HG02763 (cell line): ENCODE measurements around the gene ARHGAP25.

Experiments
- ATAC-seq: cut with Tn5 transposase; IDR thresholded peaks from one replicate; pipeline ENCODE4 v1.9.1; 2021; ENCODE audit warnings: mild to moderate bottlenecking, moderate library complexity; ENCODE audit not compliant: unreplicated experiment

The ARHGAP25 gene

DNA sequence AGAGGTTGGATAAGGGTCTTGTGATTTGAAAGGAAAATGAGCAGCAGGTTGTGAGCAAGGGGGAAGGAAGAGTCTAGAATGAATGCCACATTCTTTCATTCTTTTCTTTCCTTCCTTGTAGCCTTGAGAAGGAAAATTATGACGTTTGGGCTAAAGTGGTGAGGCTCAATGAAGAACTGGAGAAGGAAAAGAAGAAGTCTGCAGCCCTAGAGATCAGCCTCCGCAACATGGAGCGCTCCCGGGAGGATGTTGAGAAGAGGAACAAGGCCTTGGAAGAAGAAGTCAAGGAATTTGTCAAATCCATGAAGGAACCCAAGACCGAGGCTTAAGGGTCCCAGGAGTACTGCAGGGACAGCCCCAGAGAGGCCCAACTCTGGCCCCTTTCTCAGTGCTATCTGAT is 91.3 kb downstream of the ARHGAP25 start:
- no peak for ATAC-seq

DNA sequence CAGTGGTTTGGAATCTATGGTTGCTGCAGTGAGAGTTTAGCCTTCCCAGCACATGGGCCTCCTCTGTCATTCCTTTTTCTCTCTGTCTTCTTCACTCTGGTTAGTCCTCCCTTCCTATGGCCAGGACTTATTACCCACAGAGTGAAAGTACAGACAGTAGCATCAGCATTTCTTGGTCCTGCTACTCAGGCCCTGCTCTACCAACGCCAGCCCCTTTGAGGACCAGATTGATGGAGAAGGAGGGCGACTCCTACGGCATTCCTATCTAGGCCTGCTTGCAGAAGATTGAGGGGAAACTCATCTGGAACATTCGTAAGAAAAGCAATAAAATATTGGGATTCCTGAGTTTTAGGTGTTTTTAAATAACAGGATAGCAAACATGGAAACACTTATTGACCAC is 93.1 kb downstream of the ARHGAP25 start:
- ATAC-seq: no peak

DNA sequence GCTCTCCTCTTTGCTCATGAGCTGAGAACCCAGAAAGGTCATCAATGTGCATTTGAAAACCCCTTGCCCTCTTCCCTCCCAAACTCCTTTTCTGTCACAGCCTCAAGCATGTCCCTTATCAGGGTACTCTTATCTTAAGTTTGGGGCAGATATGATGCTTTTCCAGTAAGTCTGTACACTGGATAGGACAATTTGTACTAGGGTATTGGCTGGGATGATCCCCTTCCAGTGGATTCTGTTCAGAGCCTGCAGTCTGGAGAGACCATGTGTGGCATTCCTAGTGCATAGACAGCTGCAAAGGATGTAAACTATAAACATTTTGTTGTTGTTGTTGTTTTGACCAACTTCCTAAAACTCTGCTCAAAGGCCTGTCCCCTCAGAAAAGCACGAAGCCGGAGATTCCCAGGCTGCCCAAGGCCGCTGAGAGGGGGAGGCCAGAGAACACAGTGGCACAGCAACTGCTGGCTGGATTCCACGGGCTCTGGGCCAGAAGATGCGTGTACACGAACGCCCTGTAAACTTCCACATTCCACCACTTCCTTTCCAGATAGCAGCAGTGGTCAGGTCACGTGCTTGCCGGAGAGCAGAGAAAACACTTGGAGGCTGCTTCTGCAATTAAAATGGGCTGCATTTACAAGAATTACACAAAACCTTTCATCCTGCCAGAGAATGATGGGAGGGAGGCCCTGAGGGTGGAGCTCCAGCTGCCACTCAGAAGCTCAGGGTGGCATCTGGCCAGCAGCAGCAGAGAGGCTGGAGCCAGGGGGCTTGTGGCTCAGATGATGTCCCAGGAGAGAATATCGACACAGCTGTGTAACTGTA is 94.5 kb downstream of the ARHGAP25 start:
- no peak for ATAC-seq

DNA sequence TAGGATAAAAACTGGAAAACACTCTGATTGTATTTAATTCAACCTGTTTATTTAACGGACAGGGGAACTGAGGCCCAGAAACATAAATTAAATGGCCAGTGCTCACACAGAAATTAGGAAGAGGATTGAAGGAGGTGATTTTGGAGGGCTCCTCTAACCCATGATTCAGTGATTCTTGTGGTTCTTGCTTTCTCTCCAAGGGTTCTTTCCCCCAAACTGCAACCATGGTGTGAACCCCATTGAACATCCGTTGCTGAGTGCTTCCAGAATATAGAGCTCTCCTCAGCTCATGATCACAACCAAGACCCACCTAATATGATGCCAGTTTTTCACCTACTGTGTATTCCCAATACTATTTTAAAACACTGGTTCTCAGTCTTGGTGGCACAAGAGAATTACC is 95.1 kb downstream of the ARHGAP25 start:
- ATAC-seq: no peak

DNA sequence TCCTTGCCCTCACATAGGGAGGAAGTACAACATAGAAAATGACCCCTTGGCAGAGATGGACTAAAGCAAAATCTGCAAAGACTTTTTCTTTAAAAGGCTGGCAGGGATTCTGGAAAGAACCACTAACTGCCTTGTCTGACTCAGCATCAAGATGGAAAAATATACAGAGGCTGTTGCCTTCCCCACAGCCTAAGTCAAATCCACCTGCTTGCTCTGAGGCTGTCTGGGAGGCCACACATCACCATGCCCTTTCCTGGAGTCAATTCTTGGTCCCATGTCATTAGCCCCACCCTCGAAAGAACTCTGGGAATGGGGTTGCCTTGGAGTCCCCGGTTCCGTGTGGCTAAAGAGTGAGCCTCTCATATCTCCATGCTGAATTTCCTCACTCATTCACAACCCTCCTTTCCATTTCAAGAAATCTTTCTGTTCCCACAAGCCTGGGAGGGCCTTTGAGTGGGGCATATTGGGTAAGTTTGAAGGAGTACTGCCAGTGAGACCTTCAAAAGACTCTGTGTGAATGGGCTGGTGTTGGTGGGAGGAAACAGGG is 97.1 kb downstream of the ARHGAP25 start:
- ATAC-seq: no peak

DNA sequence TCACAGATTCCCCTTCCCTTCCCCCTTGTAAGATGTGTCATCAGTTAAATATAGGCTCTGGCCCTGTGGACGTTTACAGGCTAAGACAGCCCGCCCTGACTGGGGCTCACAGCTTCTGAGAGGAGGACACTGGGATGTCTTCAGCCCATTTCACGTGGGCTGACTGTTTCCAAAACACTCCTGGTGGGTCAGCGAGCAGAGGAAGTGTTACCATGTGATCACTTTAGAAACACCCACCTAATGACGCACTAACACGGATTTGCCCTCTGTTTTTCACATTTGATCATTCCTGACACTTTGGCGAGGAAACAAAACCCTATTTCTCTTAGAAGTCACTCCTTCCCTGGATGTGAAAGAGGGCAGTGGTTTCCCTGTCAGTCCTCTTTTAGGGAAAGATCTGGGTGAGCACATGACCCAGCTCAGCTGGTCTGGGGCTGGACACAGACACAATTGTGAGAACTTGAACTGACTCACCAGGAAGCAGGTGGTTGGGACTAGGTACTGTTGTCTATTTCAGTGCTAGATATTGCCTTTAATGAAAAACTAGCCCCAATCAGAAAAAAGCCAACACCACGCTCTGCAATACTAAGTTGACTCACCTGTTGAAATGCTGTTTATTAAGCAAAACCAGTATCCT is 97.7 kb downstream of the ARHGAP25 start:
- peak; percentile 71 for ATAC-seq

DNA sequence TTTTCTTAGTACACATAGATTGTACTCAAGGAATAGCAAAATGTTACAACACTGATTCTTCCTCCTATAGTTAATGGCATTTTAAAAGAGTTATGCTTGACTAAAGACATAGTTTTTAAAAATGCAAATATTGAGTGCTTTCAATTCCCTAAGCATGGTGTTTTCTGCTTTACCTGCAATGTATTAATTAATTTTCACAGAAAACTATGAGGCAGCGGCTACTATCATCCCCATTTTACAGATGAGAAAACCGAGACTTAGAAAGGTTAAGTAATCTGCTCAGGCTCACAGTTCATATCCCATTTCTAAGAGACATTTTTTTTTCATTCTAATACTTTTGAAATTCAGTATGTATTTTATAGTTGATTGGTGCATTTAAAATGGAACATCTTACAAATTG is 98.6 kb downstream of the ARHGAP25 start:
- ATAC-seq: no peak

DNA sequence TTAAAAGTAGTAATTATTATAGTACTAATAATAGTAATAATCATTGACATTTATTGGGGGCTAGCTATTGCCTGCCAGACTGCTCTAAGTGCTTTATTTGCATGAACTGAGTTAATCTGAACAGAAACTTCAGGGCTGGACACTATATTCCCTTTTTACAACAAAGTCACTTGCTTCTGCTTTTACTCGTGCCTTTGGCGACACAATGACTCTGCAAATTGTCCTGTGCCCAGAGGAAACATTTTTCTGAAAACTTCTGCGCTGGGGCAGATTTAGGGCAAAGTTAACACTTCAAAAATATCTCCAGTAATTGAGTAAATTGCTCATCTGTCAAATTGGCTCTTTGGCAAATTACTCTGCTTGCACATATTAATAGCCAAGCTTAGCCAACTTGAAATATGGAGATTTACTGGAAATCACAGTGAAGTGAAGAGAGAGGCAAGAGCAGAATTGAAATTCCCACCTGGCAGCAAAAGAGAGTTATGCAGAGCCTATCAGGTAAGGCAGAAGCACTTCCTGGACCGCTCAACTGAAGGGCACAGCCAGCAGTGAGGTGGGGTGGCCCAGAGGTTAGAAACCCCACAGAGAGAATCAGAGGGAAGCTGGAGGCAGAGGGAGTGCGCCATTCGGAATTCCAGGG is 100.2 kb downstream of the ARHGAP25 start:
- no peak for ATAC-seq

DNA sequence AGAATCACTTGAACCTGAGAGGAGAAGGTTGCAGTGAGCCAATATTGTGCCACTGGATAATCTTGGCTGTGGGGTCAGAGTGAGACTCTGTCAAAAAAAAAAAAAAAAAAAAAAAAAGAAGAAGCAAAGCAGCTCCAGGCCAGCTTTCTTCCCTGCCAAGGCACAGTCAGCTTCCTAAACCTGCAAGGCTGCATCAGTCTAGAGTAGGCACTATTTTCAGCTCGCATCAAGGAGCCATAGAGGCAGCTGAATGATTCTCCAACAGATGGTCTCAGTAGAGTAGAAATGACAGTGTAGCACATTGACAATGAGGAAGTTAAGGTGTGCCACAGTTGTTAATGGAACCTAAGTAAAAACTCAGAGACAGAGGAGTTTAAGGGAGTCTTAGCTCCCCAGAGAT is 101.0 kb downstream of the ARHGAP25 start:
- ATAC-seq: no peak

DNA sequence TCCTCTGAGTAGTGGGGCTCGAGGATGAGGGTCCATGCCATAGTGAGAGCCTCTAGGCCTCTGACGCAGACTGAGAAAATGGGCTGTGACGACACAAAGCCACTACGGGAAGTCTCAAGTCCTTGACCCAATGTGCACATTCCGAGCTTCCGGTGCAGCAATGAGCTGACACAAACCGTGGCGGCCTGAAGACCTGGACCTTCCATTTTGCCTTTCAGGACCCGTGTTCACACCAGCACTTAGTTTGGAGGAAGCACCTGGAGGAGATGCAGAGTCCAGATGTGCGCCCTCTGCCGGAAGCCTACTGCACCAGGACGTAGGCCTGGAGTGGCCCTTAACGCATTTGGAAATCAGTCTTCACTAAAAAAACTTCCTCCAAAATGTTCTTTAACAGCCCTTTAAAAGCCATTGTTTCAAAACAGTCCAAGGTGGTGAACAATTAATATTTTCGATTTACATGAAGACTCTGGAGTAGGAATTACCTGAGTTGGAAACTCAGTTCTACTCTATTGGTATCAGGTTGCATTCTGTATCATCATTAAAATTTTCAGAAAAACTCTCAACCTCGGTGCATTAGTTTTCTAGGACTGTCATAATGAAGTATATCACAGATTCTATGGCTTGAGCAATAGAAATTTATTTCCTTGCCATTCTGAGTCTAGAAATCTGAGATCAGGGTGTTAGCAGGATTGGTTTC is 102.7 kb downstream of the ARHGAP25 start:
- no peak for ATAC-seq

DNA sequence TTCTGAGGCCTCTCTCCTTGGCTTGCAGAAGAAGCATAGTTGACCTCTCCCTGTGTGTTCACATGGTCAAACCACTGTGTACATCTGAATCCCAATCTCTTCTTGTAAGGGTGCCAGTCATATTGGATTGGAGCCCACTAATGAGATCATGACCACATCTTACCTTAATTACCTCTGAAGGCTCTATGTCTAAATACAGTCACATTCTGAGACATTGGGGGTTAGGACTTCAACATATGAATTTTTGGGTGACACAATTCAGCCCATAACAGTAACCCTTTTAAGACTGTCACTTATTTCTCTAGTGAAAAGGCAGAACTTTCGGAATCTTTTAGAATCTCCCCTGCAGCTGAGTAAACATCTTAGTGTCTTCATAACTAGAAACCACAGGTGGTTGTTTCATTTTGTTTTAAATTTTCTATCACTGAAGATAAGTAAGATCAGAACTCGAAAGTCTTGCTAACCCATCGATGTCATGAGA is 103.3 kb downstream of the ARHGAP25 start:
- peak; percentile 72 for ATAC-seq

DNA sequence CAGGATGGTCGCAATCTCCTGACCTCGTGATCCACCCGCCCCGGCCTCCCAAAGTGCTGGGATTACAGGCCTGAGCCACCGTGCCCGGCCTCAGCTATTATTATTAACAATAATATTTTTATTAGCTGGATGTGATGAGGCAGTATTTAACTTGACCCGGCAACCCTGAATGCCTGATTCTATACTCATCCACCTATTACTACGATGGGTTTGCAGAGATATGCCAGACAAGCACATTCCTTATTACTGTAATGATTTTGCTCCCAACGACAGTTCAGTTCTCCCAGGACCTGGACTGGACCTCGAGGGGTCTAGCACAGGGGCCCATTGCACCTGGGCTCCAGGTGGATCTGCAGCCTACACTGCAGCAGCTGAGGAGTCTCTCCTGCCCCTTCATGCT is 104.0 kb downstream of the ARHGAP25 start:
- ATAC-seq: no peak

DNA sequence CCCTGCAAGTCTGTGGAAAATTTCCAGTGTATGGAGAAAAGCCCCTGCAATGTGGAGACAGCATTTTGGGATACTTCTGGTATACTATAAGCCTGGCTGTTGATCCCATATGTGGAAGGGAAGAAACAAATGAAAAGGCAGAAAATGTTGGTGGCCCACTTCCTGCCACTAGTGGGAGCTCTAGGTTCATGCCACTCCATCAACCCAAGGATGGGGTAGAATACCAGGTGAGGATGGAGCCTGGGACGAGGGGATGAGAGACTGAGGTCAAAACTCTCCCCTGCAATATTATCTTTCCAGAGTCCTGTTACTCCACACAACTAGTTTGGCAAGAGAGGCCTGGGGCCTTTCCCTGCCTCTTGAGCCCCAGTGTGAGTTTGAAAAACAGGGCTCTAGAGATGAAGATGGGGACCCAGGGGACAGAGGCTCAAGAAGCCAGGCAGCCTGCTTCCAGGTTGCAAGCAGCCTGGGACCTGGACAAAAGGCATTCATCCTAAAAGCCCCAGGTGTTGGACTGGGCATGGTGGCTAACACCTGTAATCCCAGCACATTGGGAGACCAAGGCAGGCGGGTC is 104.7 kb downstream of the ARHGAP25 start:
- no peak for ATAC-seq

DNA sequence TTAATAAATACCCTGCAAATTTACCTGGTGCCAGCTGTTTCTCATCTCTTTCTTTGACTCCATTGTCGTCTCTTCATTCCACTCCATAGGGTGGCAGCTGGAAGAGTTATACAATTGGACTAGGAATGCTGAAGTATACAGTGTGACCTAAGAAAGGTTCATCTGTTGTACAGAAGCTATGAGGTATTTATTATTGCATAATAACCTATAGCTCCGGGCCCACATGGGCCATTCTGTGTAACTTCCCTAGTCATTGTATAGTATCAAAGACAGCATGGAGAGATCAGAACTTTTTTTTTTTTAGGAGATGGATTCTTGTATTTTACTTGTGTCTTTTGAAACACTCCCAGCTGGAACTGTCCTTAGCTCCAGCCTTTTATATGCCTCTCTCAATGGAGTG is 110.4 kb downstream of the ARHGAP25 start:
- no peak for ATAC-seq

DNA sequence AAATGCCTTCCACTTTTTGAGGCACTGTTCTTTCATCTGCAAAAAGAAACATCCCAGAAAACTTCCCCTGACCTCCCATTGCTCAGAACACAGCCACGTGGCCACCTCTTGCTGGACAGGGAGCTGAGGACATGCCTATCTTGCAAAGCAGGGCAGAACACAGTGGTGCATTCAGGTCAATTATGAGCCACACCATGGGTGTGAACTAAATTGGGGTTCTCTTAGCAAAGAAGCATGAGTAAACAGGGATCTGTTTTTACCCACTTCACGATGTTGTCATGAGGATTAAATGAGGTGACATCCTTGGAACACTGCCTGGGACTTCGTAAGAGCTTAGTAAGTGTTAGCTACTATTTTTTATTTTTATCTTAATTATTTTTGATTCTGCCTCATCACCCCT is 111.5 kb downstream of the ARHGAP25 start:
- ATAC-seq: no peak

DNA sequence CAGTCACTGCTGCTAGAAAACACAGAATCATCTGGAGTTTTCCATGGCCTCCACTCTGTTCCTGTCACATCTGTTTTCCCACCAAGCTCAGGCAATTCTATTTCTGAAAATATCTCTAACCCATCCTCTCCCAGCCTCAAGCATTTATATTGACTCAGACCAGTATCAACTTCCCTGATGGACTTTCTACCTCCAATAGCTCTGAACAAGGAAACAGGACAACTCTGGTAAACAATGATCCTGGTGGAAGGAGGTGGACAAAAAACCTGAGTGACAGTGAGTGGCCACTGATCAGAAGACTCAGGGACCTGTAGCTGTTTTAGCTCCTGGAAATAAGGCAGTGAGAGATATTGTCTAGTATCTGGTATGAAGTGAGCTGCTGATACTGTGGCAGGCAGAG is 113.1 kb downstream of the ARHGAP25 start:
- ATAC-seq: no peak

DNA sequence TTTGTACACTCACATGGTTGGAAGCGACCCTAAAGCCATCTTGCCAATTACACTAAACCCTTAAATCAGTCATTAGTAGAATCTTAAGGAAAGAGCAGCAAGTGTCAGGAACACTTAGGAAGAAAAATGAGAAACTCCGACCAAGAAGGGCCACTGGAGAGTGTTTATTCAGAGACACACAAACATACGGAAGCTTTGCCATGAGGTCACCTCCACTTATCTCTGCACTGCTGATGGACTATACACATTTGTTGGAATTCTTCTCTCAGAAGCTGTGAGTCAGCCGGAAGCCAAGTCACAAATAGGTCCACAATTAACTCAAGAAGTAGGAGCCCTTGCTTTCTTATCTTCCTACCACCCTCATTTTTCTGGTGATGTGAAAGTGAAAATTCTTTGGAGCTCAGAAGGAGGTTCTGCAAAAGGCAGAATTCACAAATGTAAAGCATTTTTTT is 115.0 kb downstream of the ARHGAP25 start:
- no peak for ATAC-seq

DNA sequence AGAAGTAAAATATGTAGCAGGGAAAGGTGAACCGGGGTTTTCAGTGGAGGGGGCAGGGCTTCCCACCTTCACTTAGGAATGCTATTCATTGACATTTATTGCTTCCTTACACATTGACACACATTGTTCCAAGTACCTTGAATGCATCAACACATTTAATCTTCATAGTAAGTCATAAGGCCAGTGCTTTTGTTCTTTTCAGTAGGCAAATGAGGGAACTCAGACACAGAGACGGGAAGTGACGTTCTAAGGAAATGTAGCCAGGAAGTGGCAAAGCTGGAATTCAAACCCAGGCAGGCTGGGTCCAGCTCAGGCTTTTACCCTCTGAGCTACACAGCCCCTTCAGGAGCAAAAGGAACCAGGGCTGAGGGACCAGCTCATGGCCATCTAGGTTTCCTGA is 115.9 kb downstream of the ARHGAP25 start:
- ATAC-seq: no peak

DNA sequence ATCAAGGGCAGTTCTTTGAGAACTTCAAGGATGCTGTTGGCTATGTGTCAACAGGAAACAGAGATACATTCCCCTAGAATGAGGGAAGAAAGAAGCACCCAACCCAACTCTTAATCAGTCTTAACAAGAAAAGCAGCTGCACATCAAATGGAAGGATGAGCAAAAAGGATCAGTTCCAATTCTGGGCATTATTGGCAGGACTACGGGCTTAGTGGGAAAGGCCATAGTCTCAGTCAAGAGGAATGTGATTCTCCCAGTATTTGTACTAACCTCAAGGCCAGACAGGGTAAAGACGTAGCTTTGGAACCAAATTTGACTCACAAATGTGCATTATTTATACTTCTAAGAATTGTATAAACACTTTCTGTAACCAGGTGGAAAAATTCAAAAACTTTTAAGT is 118.4 kb downstream of the ARHGAP25 start:
- ATAC-seq: no peak

DNA sequence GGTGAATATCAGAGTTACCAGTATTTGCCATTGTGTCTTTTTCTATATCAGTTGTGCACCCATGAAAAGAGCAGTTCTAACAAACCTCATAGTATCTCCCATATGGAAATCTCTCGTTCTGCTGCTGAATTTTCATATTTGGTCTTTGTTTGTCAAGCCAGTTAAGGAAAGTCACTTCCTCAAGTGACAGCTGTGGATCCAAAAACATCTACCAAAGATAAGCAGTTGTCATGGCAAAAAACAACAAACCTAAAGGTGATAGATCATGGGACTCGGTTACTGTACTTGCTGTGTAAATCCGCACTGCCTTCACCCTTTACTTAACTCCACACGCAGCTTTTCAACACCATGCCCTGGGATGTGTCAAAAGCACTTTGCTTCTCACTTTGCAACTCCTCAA is 119.3 kb downstream of the ARHGAP25 start:
- ATAC-seq: no peak

DNA sequence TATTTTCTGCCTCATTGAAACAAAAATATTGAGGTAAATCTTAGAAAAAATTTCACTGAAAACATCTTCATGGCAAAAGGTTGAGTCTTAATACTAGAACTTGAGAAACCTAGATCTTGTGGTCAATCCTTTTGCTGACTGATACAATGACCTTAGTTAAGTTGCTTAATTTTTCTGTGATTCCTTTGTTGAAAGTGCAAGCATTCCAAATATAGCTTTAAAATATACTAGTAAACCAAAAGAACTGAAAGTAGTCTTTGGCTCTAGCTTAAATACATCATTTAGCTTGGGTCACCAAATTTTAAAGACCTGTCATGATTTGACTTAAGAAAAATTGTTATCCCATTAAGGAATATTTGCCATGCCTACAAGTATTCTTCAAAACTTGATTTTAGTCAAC is 119.9 kb downstream of the ARHGAP25 start:
- ATAC-seq: no peak
